ENCODE measurements around the gene FGD6. TPM values are rescaled to one million over a fixed set of nuclear protein-coding genes. Genes with fewer than 3 reads are reported as not detected.

The FGD6 gene
- total and polyA plus RNA-seq, 2 donors (not counting 1 experiment from before 2014, with no cell fraction given), result 3.3 to 4.7 TPM

GRCh38 chr12:95164656-95165055, 52.6 kb downstream of the FGD6 start:
- Histone ChIP-seq H3K27ac (ENCODE audit: insufficient read depth, low read length) (no peak overlapping the region), H3K9me3 (ENCODE audit: control insufficient read depth, insufficient read depth, low read depth, low read length) (no peaks in the 10 kb centered on the region), H3K4me1 (ENCODE audit: control insufficient read depth, extremely low read depth, insufficient read depth, low read length) (peaks cover 2% of the 10 kb centered on the region), H3K27me3 (ENCODE audit: control insufficient read depth, insufficient read depth, low read length) (no peaks in the 10 kb centered on the region), H4K20me1 (ENCODE audit: control insufficient read depth, extremely low read depth, insufficient read depth, low read length) (no peaks in the 10 kb centered on the region), H3K79me2 (ENCODE audit: control insufficient read depth, insufficient read depth, low read length) (no peaks in the 10 kb centered on the region), H2AFZ (ENCODE audit: low read length) (no peak overlapping the region), H3K4me2 (ENCODE audit: extremely low read depth, insufficient read depth, low read length) (peak overlapping the region; percentile 18), H3K9ac (ENCODE audit: insufficient read depth, low read length) (no peak overlapping the region), H3K4me3 (replicated peaks in 1 of 4; ENCODE audit: control extremely low read depth in 1 of 4, insufficient read depth in 1 of 4, low read depth in 3 of 4, low read length in 4 of 4) (no peak overlapping the region), H3K36me3 (ENCODE audit: control insufficient read depth, insufficient read depth, low read length) (no peaks in the 10 kb centered on the region)
- TF ChIP-seq CTCF (conservative IDR thresholded peaks at IDR 0.05 in 1 of 2, IDR thresholded peaks at IDR 0.05 in 1 of 2; ENCODE audit: low read depth in 1 of 2, low read length in 2 of 2) (no peak), EZH2 (IDR thresholded peaks at IDR 0.05; ENCODE audit: low read length, missing control alignments) (no peak)
- peak in 1 of 2 donors; percentile 71 for DNase-seq (ENCODE audit: low read depth in 2 of 2)

- Histone ChIP-seq H3K27ac (ENCODE audit: insufficient read depth, low read length) (no peak overlapping the region), H3K79me2 (ENCODE audit: control insufficient read depth, insufficient read depth, low read length) (no peaks in the 10 kb centered on the region), H3K4me2 (ENCODE audit: extremely low read depth, insufficient read depth, low read length) (no peak overlapping the region), H3K4me3 (replicated peaks in 1 of 4; ENCODE audit: control extremely low read depth in 1 of 4, insufficient read depth in 1 of 4, low read depth in 3 of 4, low read length in 4 of 4) (no peak overlapping the region), H3K9me3 (ENCODE audit: control insufficient read depth, insufficient read depth, low read depth, low read length) (no peaks in the 10 kb centered on the region), H3K36me3 (ENCODE audit: control insufficient read depth, insufficient read depth, low read length) (no peaks in the 10 kb centered on the region), H4K20me1 (ENCODE audit: control insufficient read depth, extremely low read depth, insufficient read depth, low read length) (no peaks in the 10 kb centered on the region), H3K9ac (ENCODE audit: insufficient read depth, low read length) (no peak overlapping the region), H2AFZ (ENCODE audit: low read length) (no peak overlapping the region), H3K27me3 (ENCODE audit: control insufficient read depth, insufficient read depth, low read length) (no peaks in the 10 kb centered on the region), H3K4me1 (ENCODE audit: control insufficient read depth, extremely low read depth, insufficient read depth, low read length) (no peaks in the 10 kb centered on the region)
- DNase-seq (ENCODE audit: low read depth in 2 of 2), result no peak
- TF ChIP-seq CTCF (conservative IDR thresholded peaks at IDR 0.05 in 1 of 2, IDR thresholded peaks at IDR 0.05 in 1 of 2; ENCODE audit: low read depth in 1 of 2, low read length in 2 of 2) (no peak), EZH2 (IDR thresholded peaks at IDR 0.05; ENCODE audit: low read length, missing control alignments) (no peak)
These were observed 58.3 kb downstream of the FGD6 start for GRCh38 chr12:95158919-95159318.

- no peaks in the 10 kb centered on the region for H3K9me3 ChIP-seq (ENCODE audit: control insufficient read depth, insufficient read depth, low read depth, low read length)
- no peaks in the 10 kb centered on the region for H3K4me1 ChIP-seq (ENCODE audit: control insufficient read depth, extremely low read depth, insufficient read depth, low read length)
- no peaks in the 10 kb centered on the region for H4K20me1 ChIP-seq (ENCODE audit: control insufficient read depth, extremely low read depth, insufficient read depth, low read length)
- H3K27me3 ChIP-seq (ENCODE audit: control insufficient read depth, insufficient read depth, low read length), result no peaks in the 10 kb centered on the region
- no peak overlapping the region for H3K4me3 ChIP-seq (replicated peaks in 1 of 4; ENCODE audit: control extremely low read depth in 1 of 4, insufficient read depth in 1 of 4, low read depth in 3 of 4, low read length in 4 of 4)
- DNase-seq (ENCODE audit: low read depth in 2 of 2), result no peak
- TF ChIP-seq CTCF (conservative IDR thresholded peaks at IDR 0.05 in 1 of 2, IDR thresholded peaks at IDR 0.05 in 1 of 2; ENCODE audit: low read depth in 1 of 2, low read length in 2 of 2) (no peak), EZH2 (IDR thresholded peaks at IDR 0.05; ENCODE audit: low read length, missing control alignments) (no peak)
- no peak overlapping the region for H3K27ac ChIP-seq (ENCODE audit: insufficient read depth, low read length)
- H3K79me2 ChIP-seq (ENCODE audit: control insufficient read depth, insufficient read depth, low read length), result no peaks in the 10 kb centered on the region
- H3K4me2 ChIP-seq (ENCODE audit: extremely low read depth, insufficient read depth, low read length), result no peak overlapping the region
- H2AFZ ChIP-seq (ENCODE audit: low read length), result no peak overlapping the region
- no peaks in the 10 kb centered on the region for H3K36me3 ChIP-seq (ENCODE audit: control insufficient read depth, insufficient read depth, low read length)
- no peak overlapping the region for H3K9ac ChIP-seq (ENCODE audit: insufficient read depth, low read length)
These were observed 65.4 kb downstream of the FGD6 start for GRCh38 chr12:95151821-95152220.

All from fibroblast of lung (primary cell).